ENCODE results near the gene ATG101. TPM values are rescaled to one million over a fixed set of nuclear protein-coding genes. Genes with fewer than 3 reads are reported as not detected.
A peak's percentile ranks its signal among the peaks of the same experiment; 100 is the strongest.
"Not testable (repeated sequence)": the region's sequence is repeated elsewhere in the genome, so short reads cannot be mapped to it uniquely, and the experiment has no call there.

Gene ATG101
- total RNA-seq, 6 experiments from 2014 or later, result 62.1 to 73.6 (median 66.6) TPM

- H3K9me3 Mint-ChIP-seq, result no peaks in the 10 kb centered on the region
- peaks cover 16% of the 10 kb centered on the region for H3K27me3 Mint-ChIP-seq (ENCODE audit: insufficient read depth)
Measured at GRCh38 chr12:52096332-52097044, 26.7 kb downstream of the ATG101 start.

DNA sequence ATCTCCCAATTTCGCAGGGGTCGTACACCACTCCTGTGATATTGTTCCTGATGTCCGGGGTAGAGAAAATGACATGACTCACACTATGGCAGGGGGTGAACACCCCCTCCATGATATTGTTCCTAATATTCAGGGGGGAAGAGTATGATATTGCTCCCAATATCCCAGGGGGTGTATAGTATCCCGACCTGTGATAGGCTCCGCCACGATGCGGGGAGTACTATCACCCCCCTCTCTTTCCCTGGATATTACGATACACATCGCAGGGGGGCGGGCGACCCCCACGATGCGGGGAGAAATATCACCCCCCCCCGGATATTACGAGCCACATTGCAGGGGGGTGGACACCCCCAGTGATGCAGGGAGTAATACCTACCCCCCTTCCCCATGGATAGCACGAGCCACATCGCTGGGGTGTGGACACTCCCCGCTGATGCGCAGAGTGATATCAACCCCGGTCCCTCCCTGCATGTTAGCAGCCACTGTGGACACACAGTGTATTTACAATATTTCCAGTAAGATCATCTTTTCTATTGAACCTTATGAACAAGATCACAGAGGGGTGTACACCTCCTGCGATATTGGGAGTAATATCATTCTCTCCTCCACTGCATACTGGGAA lies 27.4 kb downstream of the ATG101 start:
- no peak overlapping the region for H3K27ac Mint-ChIP-seq
- H3K27me3 Mint-ChIP-seq (ENCODE audit: insufficient read depth), result peaks cover 10% of the 10 kb centered on the region
- H3K4me3 Mint-ChIP-seq, result no peak overlapping the region
- no peaks in the 10 kb centered on the region for H3K36me3 Mint-ChIP-seq (ENCODE audit: low read depth)
- TF ChIP-seq CTCF (IDR thresholded peaks at IDR 0.05), result no peak
- no peaks in the 10 kb centered on the region for H3K9me3 Mint-ChIP-seq
- DNase-seq, result no peak
- H3K4me1 Mint-ChIP-seq (ENCODE audit: low read depth), result no peaks in the 10 kb centered on the region

More at GRCh38 chr12:52096332-52097044, 26.7 kb downstream of the ATG101 start:
- Mint-ChIP-seq H3K36me3 (ENCODE audit: low read depth) (no peaks in the 10 kb centered on the region), H3K4me3 (no peak overlapping the region), H3K27ac (no peak overlapping the region), H3K4me1 (ENCODE audit: low read depth) (no peaks in the 10 kb centered on the region)
- DNase-seq, result no peak
- no peak for TF ChIP-seq CTCF (IDR thresholded peaks at IDR 0.05)

DNA sequence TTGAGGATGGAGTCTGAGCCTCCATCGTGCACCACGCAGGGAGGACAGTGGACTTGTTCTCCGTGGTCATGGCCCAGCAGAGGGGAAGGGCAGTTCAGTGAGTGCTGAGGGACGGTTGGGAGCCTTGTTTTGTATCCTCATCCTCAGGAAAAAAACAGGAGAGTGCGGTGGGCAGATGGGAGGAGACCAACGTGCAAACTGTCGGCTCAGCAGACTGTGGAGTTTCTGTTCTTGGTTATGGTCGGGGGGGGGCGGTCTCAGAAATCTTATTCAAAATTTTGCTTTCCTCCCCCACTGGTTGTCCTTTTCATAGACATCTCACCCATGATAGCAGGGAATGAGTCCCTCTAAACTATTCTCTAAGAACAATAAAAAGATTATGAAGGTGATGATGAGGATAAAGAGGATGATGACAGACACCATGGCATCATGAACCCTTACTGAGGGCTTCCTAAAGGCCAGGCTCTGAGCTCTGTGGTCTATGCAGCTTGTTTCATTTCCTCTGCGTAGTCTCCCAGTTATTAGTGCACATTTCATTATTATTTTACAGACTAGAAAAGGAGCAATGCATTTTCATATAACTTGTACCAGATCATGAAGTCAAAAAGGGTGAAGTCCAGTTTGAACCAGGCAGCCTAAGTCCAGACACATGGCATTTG lies 34.8 kb downstream of the ATG101 start:
- H3K9me3 Mint-ChIP-seq; H3K36me3 Mint-ChIP-seq (ENCODE audit: low read depth); DNase-seq; H3K4me3 Mint-ChIP-seq; H3K27me3 Mint-ChIP-seq (ENCODE audit: insufficient read depth): not testable (repeated sequence)
- peak overlapping the region; percentile 30 for H3K27ac Mint-ChIP-seq
- peaks cover 30% of the 10 kb centered on the region for H3K4me1 Mint-ChIP-seq (ENCODE audit: low read depth)

DNA sequence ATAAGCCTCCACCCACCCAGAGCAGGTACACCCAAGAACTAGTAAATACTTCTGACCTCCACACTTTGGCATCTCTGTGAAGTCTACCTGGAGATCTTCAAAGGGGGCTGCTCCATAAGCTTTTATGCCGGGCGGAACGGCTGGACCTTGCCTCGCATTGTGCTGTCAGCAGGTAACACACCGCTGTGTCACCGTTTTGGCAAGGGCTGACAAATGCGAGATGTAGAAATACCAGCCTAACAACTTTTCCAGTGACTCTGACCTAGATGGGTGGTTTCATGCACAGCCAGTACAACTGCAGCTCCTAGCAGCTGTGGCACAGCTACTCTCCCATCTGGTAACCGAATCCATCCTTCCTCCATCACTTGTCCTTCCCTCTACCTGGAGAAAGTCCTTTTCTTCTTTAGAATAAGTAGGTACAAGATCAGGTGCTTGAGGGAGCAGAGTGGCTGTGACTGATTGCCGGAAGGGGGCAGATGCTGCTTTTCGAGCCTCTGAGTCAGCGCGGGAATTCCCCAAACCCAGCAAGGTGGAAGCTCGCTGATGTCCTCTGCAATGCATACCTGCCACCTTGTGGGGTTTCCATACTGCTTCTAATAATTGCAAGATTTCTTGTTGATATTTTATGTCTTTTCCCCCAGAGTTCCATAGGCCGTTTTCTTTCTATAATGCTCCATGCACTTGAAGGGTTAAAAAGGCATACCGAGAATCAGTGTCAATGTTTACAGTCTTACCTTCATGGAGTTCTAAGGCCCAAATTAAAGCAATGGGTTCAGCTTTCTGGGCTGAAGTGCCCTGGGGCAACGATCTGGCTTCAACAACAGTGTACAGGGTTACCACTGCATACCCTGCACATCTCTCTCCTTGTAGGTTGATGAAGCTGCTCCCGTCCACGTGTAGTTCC lies 46.7 kb downstream of the ATG101 start:
- H3K4me3 Mint-ChIP-seq; H3K9me3 Mint-ChIP-seq; DNase-seq; H3K36me3 Mint-ChIP-seq (ENCODE audit: low read depth); H3K27ac Mint-ChIP-seq: not testable (repeated sequence)
- Mint-ChIP-seq H3K4me1 (ENCODE audit: low read depth) (peaks cover 13% of the 10 kb centered on the region), H3K27me3 (ENCODE audit: insufficient read depth) (peaks cover 15% of the 10 kb centered on the region)
- TF ChIP-seq CTCF (IDR thresholded peaks at IDR 0.05), result peak; percentile 34

DNA sequence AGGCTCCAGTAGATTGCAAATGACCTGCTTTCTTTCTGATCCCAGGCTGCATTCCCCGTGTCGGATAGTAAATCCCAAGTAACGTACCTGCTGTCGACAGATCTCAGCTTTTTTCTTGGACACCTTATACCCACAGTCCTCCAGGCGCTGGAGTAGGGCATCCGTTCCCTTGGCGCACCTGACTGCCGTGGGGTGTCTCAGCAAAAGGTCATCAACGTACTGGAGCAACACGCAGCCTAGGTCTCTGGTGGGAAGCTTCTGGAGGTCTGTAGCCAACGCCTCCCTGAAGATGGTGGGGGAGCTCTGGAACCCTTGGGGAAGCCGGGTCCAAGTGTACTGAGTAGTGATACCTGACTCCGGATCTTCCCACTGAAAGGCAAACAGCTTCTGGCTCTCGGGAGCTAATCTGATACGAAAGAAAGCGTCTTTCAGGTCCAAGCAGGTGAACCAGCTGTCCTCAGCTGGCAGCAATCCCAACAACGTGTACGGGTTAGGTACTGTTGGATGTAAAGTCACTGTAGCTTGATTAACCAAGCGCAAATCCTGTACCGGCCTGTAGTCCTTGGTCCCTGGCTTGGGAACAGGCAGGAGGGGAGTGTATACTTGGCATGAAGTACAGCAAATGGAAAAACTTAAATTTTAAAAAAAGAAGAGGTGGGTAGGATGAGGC lies 48.2 kb downstream of the ATG101 start:
- Mint-ChIP-seq H3K27me3 (ENCODE audit: insufficient read depth) (peaks cover 17% of the 10 kb centered on the region), H3K4me1 (ENCODE audit: low read depth) (peaks cover 16% of the 10 kb centered on the region)
- H3K27ac Mint-ChIP-seq; DNase-seq; H3K36me3 Mint-ChIP-seq (ENCODE audit: low read depth); H3K4me3 Mint-ChIP-seq; H3K9me3 Mint-ChIP-seq: not testable (repeated sequence)
